ENCODE measurements around the gene FOXD3.
A peak's percentile ranks its signal among the peaks of the same experiment; 100 is the strongest.

FOXD3 gene

DNA sequence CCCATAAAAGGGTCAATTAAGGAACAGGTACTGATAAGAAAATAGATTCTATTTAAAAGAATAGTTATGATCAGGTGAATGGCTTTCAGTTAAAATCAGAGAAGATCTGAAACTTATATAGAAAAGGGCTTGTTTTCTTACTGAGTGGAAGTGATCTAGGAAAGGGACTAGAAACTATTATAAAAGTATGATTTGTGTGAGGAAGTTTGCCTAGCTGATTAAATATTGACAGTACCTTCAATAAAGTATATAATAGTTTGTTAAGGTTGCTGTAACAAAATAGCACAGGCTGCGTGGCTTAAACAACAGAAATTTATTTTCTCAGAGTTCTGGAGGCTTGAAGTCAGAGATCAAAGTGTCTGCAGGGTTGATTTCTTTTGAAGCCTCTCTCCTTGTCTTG, 39.7 kb downstream of the FOXD3 start:
- DNase-seq (ENCODE audit: low spot score): no peak

DNA sequence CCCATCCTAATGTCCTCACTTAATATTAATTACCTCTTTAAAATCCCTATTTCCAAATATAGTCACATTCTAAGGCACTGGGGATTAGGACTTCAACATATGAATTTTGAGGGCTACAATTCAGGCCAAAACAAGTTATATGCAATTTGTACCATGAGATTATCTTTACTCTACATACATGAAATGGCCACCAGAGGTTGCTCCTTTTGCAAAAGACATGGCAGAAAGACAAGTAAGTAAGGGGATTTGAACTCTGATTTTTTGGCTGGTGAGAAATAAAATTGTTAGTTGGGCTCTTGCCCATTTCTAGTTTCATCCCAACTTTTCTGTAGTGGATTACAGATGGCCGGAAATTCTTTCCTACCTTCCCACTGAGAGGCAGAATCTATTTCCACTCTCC, 40.2 kb downstream of the FOXD3 start:
- no peak for DNase-seq (ENCODE audit: low spot score)

DNA sequence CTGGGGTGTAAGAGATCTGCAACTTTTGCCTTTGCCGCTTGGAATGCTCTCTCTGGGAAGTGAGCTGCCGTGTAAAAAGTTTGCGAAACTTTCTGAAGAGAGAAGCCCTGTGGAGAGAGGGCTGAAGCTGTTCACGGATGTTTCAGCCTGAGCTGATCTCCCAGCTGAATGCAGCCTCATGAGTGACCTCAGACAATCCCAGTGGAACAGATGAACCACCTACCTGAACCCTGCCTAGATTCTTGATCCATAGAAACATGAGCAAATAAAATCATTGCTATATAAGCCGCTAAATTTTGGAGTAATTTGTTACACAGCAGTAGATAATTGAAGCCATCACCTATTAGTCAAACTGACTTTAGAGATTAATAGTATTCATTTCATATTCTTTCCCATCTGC, 40.6 kb downstream of the FOXD3 start:
- no peak for DNase-seq (ENCODE audit: low spot score)

DNA sequence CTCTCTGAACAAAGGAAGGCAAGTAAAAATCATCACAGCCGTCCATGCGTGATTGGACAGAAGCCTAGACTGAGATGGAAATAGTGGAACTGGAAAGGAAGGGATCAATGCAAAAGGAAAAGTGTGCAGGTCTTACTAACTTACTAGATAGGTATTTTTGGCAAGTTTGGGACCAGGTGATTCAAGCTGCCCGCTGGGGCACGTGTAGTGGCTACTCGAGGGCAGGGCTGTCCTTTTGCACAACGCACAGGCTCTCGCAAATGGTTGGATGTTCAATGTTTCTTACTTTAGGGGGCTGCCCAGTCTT, 44.5 kb downstream of the FOXD3 start:
- no peak for DNase-seq (ENCODE audit: low spot score)

DNA sequence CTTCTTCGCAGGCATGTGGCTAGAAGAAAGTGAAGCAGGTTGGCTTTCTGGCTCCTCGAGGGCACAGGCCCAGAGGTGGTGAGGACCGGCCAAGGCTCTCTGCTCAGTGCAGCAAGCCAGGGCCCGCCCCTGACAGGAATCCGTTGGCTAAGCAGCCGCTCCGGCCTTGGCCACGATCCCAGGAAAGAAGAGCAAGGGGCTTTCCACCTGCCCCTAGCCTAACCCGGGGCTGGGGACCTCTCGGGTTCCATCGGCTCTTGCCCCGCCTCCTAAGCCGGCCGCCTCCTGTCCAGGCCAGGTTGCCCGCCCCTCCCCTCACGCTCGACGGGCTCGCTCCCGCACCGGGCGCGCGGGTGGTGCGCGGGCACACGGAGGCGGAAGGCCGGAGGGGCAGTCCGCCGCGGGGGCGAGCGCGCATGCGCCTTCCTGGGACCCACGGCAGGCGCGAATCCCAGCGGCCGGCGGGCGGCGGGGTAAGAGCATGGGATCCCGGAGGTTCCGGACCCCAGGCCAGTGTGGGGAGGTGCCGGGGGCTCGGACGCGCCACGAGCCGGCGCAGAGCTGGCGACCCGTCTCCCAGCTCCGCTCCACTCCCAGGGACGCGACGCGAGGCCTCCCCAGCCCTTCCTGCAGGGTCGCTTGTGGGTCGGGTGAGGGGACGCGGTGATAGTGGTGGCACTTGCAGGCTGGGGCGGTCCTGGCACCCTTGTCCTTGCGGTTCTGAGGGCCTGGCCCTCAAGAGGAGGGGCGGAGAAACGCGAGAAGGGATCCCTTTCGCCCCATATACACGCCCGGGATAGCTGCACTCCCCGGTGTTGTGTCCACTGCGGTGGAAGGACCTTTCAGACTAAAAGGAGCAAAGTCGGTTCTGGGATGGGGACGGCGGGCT, 45.1 kb downstream of the FOXD3 start, which contains the start of gene ALG6:
ALG6 (plus strand) TSS at position 413 of the 889 bp plus-strand sequence. CDS start 3,351 bp downstream, outside the sequence.
- peak; percentile 99 for DNase-seq (ENCODE audit: low spot score)

DNA sequence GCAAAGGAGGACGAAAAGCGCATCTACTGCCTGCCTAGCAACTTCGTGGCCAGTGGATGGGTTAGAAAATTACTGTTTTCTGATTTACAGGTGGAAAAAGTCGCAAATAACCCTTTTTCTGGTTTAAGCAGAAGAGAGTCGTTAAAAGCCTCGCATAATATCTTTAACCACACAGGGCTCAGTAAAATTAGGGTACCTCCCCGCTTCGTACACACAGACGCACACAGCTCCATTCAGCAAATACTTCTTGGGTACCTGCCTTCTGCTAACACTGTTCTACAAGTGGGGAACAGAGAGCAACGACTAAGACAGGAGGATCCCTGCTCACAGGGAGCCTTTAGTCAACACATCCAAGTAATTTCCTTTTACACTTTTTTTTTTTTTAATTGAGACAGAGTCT, 45.8 kb downstream of the FOXD3 start:
- no peak for DNase-seq (ENCODE audit: low spot score)
